Activated effector memory CD4-positive, alpha-beta T cell treated with Interleukin-2 at 50 U/mL for 16 hours (primary cell): Measurements from ENCODE around the gene TNC.

ENCODE experiments used
- DNase-seq: peaks from one replicate; pipeline ENCODE4 v3.0.0-alpha.2; 2020

The TNC gene

GRCh38 chr9:115098226-115098965, 19.6 kb downstream of the TNC start:
- DNase-seq = no peak

- DNase-seq = no peak
Measured at GRCh38 chr9:115093520-115093919, 24.4 kb downstream of the TNC start.

DNA sequence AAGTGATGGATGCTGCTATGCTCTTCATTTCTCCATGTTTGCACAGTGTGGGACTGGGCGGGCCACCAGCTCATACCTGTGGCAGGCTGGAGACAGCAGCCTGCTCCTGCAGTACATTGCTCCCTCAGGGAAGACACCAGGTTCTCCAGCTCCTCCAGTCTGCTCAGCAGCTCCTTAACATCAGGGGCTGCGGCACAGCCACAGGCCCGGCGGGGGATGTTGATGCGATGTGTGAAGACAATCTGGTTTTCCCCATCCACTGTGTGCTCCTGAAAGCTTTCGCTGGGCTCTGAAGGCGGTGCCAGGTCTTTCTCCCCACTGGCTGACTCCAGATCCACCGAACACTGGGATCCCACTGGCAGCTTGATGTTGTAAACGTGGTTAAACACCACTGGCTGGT, 27.5 kb downstream of the TNC start:
- DNase-seq = no peak

DNA sequence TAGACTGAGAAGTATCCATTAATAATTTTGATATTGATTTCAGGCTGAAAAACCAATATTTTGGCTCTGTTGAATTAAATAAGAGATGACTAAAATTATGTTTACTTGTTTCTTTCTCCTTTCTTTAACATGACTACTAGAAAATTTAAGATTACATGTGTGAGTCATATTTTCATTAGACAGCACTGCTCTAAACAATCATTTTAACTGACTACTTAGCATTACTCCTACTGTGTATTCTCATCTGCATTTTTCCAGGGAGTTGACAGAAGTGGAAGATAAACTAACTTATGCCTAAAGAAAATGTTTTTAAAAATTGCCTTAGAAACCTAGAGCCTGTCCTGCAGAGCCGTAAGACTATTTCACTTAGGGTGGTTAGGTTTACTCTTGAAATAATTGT, 29.1 kb downstream of the TNC start:
- no peak for DNase-seq

GRCh38 chr9:115086886-115087285, 31.1 kb downstream of the TNC start:
- DNase-seq = no peak

DNA sequence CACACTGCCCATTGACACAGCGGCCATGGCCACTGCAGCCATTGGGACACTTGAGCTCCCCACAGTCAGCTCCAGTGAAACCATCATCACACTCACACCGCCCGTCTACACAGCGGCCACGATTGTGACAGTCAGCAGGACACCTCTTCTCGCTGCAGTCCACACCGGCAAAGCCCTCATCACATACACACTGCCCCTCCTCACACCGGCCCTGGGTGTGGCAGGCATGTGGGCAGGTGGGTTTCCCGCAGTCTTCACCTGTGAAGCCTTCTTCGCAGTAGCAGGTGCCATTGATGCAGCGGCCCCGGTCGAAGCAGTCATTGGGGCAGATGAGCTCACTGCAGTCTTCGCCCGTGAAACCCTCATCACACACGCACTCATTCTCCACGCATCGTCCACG, 31.5 kb downstream of the TNC start:
- no peak for DNase-seq

- no peak for DNase-seq
Measured at GRCh38 chr9:115085773-115086377, 32.1 kb downstream of the TNC start.

DNA sequence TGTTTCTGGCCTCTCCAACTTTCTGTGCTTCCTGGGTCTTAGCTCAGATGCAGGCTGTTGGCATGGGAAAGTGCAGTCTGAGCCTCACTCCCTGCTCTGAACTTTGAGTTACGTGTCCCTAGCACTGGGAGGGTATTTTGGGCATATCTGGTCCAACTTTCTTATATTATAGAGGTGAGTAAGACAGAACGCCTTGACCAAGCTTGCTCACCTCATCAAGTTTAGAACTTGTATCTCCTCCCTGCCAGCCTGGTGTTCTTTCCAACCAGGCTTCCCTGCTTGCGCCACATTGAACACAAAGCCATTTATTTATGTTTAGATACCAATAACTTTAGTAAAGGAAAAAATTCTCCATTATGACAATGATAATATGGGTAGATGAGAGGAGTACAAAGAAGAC, 33.2 kb downstream of the TNC start:
- no peak for DNase-seq

DNA sequence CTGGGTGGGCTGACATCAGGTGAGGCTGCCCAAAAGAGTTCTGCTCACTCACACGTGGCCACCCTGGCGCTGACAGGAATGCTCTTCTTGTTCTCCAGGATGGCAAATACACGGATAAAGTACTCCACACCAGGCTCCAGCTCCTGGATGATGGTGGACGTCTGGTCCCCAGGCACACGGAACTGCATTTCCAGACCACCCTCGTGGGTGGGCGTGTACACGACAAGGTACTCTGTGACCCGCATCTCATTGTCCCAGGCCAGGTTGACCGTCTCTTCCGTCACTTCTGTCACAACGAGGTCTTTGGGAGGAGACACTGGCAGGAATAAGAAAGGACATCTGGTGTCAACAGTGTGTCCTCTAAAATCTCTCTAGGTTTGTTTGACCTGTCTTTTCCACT, 33.8 kb downstream of the TNC start:
- no peak for DNase-seq

- DNase-seq = no peak
Measured at GRCh38 chr9:115080242-115080641, 37.7 kb downstream of the TNC start.

GRCh38 chr9:115079156-115079555, 38.8 kb downstream of the TNC start:
- no peak for DNase-seq

- no peak for DNase-seq
Measured at GRCh38 chr9:115073456-115073855, 44.5 kb downstream of the TNC start.

DNA sequence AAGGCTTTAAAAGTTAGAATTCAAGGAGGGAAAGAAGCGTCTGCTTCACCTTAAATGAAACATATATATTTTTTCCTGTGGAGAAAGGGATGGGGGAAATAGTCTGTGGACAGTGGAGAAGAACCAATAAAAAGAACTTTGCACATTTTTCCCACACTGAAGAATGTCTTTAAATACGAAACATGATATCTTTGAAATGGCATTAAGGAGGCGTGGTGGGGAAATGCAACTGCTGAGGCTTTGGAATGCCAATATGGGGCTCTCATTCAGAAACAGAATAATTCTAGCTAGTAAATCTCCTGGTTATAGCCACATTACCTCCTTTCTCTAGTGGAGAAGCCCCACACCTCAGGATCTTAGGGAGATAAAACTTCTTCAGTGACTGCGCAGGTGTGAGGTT, 46.8 kb downstream of the TNC start:
- no peak for DNase-seq

- DNase-seq = no peak
Measured at GRCh38 chr9:115069771-115070170, 48.2 kb downstream of the TNC start.

DNA sequence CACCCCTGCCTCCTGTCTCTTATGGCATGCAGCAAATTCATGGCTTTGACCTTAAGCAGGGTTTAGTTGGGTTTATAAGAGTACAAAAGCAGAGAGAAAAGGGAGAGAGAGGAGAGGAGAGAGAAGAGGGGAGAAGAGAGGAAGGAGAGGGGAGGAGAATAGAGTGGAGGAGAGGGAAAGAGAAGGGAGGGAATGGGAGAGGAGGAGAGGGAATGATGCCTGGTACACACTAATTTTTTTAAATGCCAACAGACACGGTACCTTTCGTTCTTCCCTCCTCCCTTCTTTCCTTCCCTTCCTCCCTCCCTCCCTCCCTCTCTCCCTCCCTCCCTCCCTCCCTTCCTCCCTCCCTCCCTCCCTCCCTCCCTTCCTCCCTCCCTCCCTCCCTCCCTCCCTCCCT, 48.7 kb downstream of the TNC start:
- DNase-seq = no peak

DNA sequence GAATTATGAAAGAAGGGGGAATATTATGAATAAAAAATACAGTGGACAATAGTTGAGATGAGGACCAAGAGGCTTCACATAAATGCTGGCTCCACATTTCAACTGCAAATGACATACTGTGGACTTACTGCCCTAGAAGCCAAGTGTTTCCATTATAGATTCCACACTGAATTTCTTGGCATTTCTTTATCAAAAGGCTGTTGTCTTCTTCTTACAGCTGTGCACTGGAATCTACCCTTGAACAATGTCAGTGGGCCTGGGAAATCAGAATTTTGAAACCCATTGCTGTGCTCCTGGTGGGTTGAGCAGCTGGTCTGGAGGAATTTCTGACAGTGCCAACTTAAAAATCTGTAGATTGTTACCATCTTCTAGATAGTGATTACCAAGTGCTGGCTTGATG, 49.9 kb downstream of the TNC start:
- DNase-seq = no peak

DNA sequence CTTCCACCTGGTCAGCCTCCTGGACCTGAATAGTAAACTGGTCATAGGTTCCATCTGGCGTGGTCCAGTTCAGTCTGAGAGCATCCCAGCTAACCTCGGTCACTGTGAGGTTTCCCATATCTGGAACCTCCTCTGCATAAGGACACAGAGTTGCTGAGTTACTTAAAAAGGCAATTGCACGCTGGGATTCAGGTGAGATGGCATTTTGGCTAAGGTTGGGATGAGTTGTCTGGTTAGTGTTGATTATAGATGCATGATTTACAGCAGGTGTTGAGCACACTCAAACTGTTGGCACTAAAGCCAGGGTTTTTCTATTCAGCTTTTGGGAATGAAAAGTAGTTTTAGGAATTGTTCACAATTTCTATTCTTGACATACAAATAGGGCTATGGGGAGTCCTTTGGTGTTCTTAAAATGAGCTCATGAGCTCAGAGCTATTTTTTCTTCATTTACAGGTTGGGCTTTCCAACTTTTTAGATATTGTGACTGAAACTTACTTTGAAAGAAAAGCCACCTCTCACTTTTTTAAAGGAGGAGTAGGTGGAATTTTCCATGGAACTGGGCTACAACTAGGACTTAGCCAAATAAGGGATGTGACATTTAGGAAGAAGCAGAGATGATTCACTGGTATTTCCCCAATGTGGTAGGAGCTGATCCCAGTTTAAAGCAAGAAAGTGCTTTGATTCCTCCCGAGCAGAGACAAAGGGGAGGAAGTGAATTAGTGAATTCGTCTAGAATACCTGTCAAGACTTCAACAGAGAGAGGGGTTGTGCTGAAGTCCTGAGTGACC, 54.7 kb downstream of the TNC start:
- DNase-seq = no peak

DNA sequence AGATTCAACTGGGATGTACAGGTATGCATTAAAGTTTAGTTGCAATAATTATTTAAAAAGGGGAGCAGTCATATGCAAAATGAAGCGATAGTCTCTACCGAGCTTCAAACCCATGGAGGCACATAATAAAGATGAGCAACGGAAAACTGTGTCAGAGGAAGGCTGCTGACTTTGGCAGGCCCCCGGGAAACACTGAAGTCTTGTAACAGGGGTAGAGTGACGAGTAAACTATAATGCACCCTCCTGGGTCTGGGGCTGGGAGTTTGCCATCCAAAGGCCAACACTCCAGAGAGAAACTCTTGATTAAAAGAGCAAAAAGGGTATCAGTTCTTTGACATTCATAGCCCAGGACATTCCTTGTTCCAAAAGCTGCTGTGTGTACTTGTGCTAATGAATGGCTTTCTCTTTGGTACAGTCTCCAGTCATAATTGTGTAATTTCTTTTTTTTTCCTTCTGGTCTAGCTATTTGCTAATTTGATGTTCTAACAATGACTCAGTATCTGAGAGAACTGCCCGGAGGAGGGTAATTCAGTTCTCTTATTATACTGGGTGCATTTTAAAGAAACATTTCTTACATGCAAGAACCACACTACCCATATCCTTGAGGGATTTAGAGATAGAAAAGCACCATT, 59.2 kb downstream of the TNC start:
- no peak for DNase-seq

DNA sequence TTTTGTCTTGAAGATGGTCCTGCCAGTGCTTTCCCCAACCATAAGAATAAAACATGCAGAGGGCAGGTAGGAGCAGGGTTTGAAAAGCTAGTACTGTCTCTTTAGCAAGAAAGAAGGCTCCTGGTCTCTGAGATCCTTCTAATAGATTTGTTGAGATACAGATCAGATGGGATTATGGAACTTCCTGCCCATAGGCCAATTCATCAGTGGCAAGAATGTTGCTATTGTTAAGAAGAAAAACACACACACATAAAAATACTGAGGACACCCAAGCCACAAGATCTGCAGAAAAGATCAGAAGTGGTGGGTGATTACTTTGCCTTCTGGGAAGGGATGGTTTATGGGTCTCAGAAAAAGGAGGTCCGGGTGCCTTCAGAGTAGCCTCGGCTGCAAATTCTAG, 59.8 kb downstream of the TNC start:
- DNase-seq = no peak

- DNase-seq = no peak
Measured at GRCh38 chr9:115057559-115057958, 60.4 kb downstream of the TNC start.

DNA sequence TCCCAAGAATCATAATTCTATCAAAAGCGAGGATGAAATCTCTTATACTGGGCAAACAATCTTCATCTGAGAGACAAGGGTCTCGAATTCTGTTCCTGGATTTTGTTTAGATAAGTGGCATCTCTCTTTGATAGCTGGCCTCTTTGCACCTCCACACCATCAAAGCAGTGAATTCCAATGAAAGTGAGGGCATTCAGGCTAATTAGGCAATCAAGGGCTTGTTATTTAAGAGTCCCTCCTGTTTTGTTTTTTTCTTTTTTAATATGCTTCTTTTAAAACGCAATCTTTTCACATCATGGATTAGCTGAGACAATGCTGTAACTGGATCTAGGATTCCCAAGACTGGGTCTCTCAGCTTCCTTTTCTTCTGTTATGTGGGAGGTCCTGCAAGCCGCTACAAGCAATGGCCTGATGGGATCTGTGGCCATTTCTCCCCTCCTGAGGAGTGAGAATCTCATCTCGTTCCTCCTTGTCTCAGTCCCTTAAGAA, 67.9 kb downstream of the TNC start:
- no peak for DNase-seq

DNA sequence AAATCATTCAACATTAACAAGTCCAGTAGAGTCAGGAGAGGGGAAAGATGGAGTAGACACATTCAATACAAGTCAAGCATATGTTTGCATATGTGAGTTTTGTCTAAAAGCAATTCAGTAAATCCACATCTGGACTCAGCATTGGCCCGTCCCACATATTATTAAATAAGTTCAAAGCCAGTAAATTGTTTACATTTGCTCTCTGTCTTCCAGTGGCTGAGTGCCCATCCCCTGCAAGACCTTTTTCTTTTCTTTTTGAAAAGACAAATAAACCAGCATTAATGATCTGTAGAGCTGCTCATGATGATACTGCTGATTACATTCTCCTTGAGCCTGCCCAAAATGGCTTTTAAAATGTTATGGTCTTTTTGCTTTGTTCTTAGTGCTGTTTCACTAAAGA, 71.1 kb downstream of the TNC start:
- no peak for DNase-seq

DNA sequence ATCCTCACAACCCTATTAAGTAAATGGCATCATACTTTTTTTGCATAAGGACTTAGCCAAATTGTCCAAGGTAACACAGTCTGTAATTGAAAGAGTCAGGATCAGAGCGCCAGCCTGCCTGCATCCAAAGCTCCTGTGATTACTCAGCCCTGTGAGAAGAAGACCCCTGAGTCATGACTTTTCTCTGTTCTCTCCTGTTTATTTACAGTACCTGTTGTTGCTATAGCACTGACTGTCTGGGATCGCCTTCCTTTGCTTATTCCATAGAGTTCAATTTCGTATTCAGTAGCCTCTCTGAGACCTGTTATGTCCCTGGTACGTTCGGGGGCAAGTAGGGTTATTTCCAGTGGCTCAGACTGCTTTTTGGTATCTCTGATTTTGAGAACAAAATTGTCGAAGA, 71.8 kb downstream of the TNC start:
- no peak for DNase-seq

DNA sequence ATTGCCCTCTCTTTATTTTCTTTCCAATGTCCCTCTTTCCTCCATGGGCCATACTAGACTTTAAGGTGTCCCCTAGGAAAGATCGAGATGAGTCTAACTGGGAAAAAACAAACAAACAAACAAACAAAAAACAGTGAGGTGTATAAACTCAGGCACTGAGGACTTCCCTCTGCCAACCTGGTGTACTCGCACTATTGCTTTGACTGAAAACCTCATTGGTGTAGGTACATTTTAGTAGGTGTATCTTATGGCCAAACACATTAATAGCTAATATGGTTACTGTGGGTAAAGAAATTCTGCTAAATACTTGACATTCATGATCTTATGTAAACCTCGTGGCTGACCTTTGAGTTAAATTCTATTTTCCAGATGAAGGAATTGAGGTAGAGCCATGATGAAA, 74.3 kb downstream of the TNC start:
- no peak for DNase-seq
